Right lobe of liver (tissue), 6 donors: ENCODE data around the gene KRTDAP. TPM values are rescaled to one million over a fixed set of nuclear protein-coding genes. Genes with fewer than 3 reads are reported as not detected.
A peak's percentile ranks its signal among the peaks of the same experiment; 100 is the strongest.

Experiments used
- ATAC-seq, 4 donors: fragments of 200-7000 bp; cut with Tn5 transposase; one replicate each; pipeline ENCODE4 v1.9.1; 2020; ENCODE audit warnings: mild to moderate bottlenecking in 4 of 4, moderate library complexity in 4 of 4
- DNase-seq, 3 donors: peaks; one replicate each; pipeline ENCODE4 v3.0.0-alpha.2; 2020
- H3K27ac ChIP-seq, 3 donors: fragments of 200-600 bp; one replicate each; pipeline ENCODE4 v1.8.0; 2022
- H3K27me3 ChIP-seq, 2 donors: fragments of 200-600 bp; one replicate each; pipeline ENCODE4 v1.8.0; 2022
- H3K36me3 ChIP-seq, 4 donors: fragments of 200-600 bp; sonication (generic) in 1 of 4; one replicate each; pipeline versions ENCODE4 v1.5.1 to v1.8.0; 2017 to 2022; ENCODE audit warnings: control low read depth in 1 of 4
- H3K4me1 ChIP-seq, 4 donors: fragments of 200-600 bp; sonication (generic) in 1 of 4; one replicate each; pipeline versions ENCODE4 v1.5.1 to v1.8.0; 2017 to 2022; ENCODE audit warnings: control low read depth in 1 of 4
- H3K4me3 ChIP-seq, 3 donors: fragments of 200-600 bp; one replicate each; pipeline ENCODE4 v1.8.0; 2022
- H3K9me3 ChIP-seq, 4 donors: fragments of 200-600 bp; sonication (generic) in 1 of 4; one replicate each; pipeline versions ENCODE4 v1.5.1 to v1.8.0; 2017 to 2022; ENCODE audit warnings: control low read depth in 1 of 4
- POLR2A ChIP-seq: fragments of 450-650 bp; IDR thresholded peaks from one replicate; pipeline ENCODE4 v1.6.1; 2017; ENCODE audit warnings: antibody characterized with exemption, mild to moderate bottlenecking
- WGBS: methylation state at CpG from one replicate; pipeline ENCODE4 v1.1.6; 2018; ENCODE audit warnings: low coverage, low lambda C conversion rate; ENCODE audit not compliant: insufficient coverage; ENCODE audit errors: missing lambda C conversion rate; 5-methylcytosine and 5-hydroxymethylcytosine counted together
- intact Hi-C, 2 donors: fragments of 100-400 bp; cut with DNase I; formaldehyde crosslinking; loops; one replicate each; pipeline versions ENCODE4 v1.11.2 to v1.14.1; 2022
- total RNA-seq, 6 experiments: library from RNA; depleted of rRNA in 2 of 6; stranded (reverse); fragments of >200 nt in 2 of 6; fragmentation: NEBNext Ultra II Directional in 3 of 6; extraction: Animal tissue kit (Norgen Biotek cat#: 25700) in 3 of 6; gene quantifications; one replicate each; pipeline versions ENCODE4 v1.1.0 to v1.2.4, GENCODE V29; 2016 to 2023
- TF ChIP-seq, protein P1 (sequence below), 4 donors: fragments of 200-600 bp in 3 of 4; fragments of 450-650 bp in 1 of 4; IDR thresholded peaks; one replicate each; pipeline versions ENCODE4 v1.5.1 to v1.8.0; 2016 to 2022; ENCODE audit warnings: antibody characterized with exemption in 4 of 4, mild to moderate bottlenecking in 2 of 4
- donor health status: DM: no; HTN: yes; CAD: no.
- donor health status: DM: no; HTN: no; CAD: no.
- donor health status: DM: no; HTN: no; CAD: no.
- donor health status: DM: no; HTN: yes; CAD: no.
- donor health status: DM: no; HTN: yes; CAD: no.

KRTDAP gene
- total RNA-seq, 6 experiments from 2014 or later, result not detected

- Histone ChIP-seq H3K4me1 (peaks cover 0 to 16% (median 1%) of the 10 kb centered on the region in 4 donors), H3K4me3 (no peak overlapping the region), H3K9me3 (no peaks in the 10 kb centered on the region), H3K27ac (peak overlapping the region in 1 of 3 donors; percentile 10), H3K36me3 (no peaks in the 10 kb centered on the region), H3K27me3 (no peaks in the 10 kb centered on the region)
- TF ChIP-seq, protein P1, sequence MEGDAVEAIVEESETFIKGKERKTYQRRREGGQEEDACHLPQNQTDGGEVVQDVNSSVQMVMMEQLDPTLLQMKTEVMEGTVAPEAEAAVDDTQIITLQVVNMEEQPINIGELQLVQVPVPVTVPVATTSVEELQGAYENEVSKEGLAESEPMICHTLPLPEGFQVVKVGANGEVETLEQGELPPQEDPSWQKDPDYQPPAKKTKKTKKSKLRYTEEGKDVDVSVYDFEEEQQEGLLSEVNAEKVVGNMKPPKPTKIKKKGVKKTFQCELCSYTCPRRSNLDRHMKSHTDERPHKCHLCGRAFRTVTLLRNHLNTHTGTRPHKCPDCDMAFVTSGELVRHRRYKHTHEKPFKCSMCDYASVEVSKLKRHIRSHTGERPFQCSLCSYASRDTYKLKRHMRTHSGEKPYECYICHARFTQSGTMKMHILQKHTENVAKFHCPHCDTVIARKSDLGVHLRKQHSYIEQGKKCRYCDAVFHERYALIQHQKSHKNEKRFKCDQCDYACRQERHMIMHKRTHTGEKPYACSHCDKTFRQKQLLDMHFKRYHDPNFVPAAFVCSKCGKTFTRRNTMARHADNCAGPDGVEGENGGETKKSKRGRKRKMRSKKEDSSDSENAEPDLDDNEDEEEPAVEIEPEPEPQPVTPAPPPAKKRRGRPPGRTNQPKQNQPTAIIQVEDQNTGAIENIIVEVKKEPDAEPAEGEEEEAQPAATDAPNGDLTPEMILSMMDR (IDR thresholded peaks at IDR 0.05), result no peak
- no peak for TF ChIP-seq POLR2A
- ATAC-seq (no peak), DNase-seq (no peak)
- intact Hi-C loops, result no loop called here
- WGBS, result 70% methylated on average over 9 of the region's 15 CpGs
Measured at GRCh38 chr19:35437406-35437951, 52.8 kb downstream of the KRTDAP start.

Other genes with a start within 250 kb of the KRTDAP start
- gene LSR, start 241.5 kb downstream of the KRTDAP start, total RNA-seq, result 100 to 1,000 TPM in 4 of 6 experiments, 10 to 100 TPM in 2; 96.6 to 138 (median 112) TPM
- 10 to 100 TPM; 65.4 to 78.5 (median 75.7) TPM for gene USF2, start 221.5 kb downstream of the KRTDAP start, total RNA-seq
- 100 to 1,000 TPM in 2 of 6 experiments, 10 to 100 TPM in 3, under 1 TPM in 1; 0.86 to 146 (median 65.3) TPM for gene HAMP, start 207.9 kb downstream of the KRTDAP start, total RNA-seq
- gene MAG, start 198.3 kb downstream of the KRTDAP start, total RNA-seq, result under 1 TPM in 1 of 6 experiments, not detected in 5; 0.40 TPM
- 1 to 10 TPM in 3 of 6 experiments, under 1 TPM in 3; 0.39 to 1.3 (median 0.96) TPM for gene CD22, start 161.3 kb downstream of the KRTDAP start, total RNA-seq
- gene FFAR1, start 142.6 kb downstream of the KRTDAP start, total RNA-seq, result not detected
- under 1 TPM in 1 of 6 experiments, not detected in 5; 0.27 TPM for gene FFAR3, start 132.0 kb downstream of the KRTDAP start, total RNA-seq
- not detected for gene GPR42, start 119.4 kb downstream of the KRTDAP start, total RNA-seq
- under 1 TPM in 3 of 6 experiments, not detected in 3; 0.30 to 0.64 (median 0.35) TPM for gene FFAR2, start 42.2 kb downstream of the KRTDAP start, total RNA-seq
- gene DMKN, start 23.2 kb upstream of the KRTDAP start, total RNA-seq, result 1 to 10 TPM; 1.0 to 4.0 (median 2.0) TPM
- under 1 TPM in 1 of 6 experiments, not detected in 5; 0.24 TPM for gene SBSN, start 37.8 kb upstream of the KRTDAP start, total RNA-seq
- not detected for gene GAPDHS, start 43.0 kb upstream of the KRTDAP start, total RNA-seq
- gene TMEM147, start 55.2 kb upstream of the KRTDAP start, total RNA-seq, result 10 to 100 TPM; 29.4 to 65.7 (median 36.2) TPM
- under 1 TPM in 1 of 6 experiments, not detected in 5; 0.06 TPM for gene ATP4A, start 73.2 kb upstream of the KRTDAP start, total RNA-seq
- not detected for gene PMIS2, start 95.7 kb upstream of the KRTDAP start, total RNA-seq
- gene HAUS5, start 122.3 kb upstream of the KRTDAP start, total RNA-seq, result 1 to 10 TPM; 3.7 to 6.1 (median 4.4) TPM
- gene RBM42, start 138.6 kb upstream of the KRTDAP start, total RNA-seq, result 10 to 100 TPM; 27.8 to 46.5 (median 31.0) TPM
- 1 to 10 TPM in 1 of 6 experiments, under 1 TPM in 3, not detected in 2; 0.38 to 1.2 (median 0.57) TPM for gene ETV2, start 151.3 kb upstream of the KRTDAP start, total RNA-seq
- gene COX6B1, start 157.9 kb upstream of the KRTDAP start, total RNA-seq, result 100 to 1,000 TPM; 189 to 697 (median 228) TPM
- under 1 TPM in 1 of 6 experiments, not detected in 5; 0.27 TPM for gene UPK1A, start 176.1 kb upstream of the KRTDAP start, total RNA-seq
- under 1 TPM in 1 of 6 experiments, not detected in 5; 0.15 TPM for gene ZBTB32, start 214.1 kb upstream of the KRTDAP start, total RNA-seq
- gene KMT2B, start 227.5 kb upstream of the KRTDAP start, total RNA-seq, result 10 to 100 TPM; 10.5 to 23.1 (median 15.0) TPM